Choroid plexus epithelial cell (primary cell): ENCODE measurements around the gene SNED1.

Experiments
- DNase-seq: peaks from one replicate; pipeline ENCODE4 v3.0.0-alpha.2; 2010; ENCODE audit warnings: low read depth
- H3K4me3 ChIP-seq: 2 replicates; pipeline ENCODE4 v1.5.1; 2011; ENCODE audit warnings: low read depth, mild to moderate bottlenecking, control low read depth, low read length, moderate library complexity
- CTCF ChIP-seq: conservative IDR thresholded peaks from 2 replicates; pipeline ENCODE4 v1.5.1; 2011; ENCODE audit warnings: low read depth, mild to moderate bottlenecking, control low read depth, inconsistent platforms, low read length, moderate library complexity

Gene SNED1

GRCh38 chr2:241009601-241010530, 11.4 kb downstream of the SNED1 start:
- peak overlapping the region; percentile 1 for H3K4me3 ChIP-seq
- peak; percentile 10 for TF ChIP-seq CTCF
- DNase-seq: peak; percentile 93

DNA sequence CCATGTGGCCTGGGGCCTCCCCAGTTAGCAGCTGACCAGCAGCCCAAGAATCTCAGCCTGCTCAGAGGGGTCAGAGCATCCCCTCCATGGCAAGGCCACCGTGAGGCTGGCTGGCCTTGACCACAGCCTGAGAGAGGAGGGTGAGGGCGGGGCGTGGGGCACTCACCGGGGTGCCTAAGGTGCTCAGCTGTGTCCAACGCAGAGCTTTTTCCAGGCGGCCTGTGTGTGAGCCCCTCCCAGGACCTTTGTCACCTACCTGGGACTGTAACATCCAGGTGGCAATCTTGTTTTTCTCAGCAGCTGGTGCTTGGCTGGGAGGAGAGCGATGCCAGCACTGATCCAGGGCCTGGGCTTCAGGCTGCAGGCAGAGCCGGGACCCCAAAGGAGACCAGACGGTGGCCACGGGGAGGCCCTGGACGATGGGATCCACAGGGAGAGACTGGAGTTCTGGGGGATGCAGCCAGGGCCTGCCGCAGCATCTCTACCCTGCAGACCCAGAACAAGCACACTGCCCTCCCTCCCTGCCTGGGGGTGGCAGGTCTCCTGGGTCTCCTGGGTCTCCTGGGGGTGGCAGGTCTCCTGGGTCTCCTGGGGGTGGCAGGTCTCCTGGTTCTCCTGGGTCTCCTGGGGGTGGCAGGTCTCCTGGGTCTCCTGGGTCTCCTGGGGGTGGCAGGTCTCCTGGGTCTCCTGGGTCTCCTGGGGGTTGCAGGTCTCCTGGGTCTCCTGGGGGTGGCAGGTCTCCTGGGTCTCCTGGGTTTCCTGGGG, 12.3 kb downstream of the SNED1 start:
- H3K4me3 ChIP-seq: no peak overlapping the region
- no peak for TF ChIP-seq CTCF

DNA sequence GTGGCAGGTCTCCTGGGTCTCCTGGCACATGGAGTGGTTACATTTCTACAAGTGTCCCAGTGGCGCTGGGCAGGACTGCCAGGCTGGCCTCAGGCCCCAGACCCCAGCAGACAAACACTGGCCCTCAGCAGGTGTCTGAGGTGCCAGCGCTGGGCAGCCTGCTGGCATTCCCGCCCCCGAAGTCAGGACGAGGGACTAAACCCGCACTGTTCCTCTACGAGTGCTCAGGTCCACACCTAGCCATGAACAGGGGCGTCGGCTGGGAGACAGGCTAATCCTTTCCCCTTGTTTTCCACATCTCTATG, 12.8 kb downstream of the SNED1 start:
- H3K4me3 ChIP-seq: no peak overlapping the region
- TF ChIP-seq CTCF: no peak
- DNase-seq: no peak

More for the DNA sequence above, 12.3 kb downstream of the SNED1 start:
- no peak for DNase-seq

DNA sequence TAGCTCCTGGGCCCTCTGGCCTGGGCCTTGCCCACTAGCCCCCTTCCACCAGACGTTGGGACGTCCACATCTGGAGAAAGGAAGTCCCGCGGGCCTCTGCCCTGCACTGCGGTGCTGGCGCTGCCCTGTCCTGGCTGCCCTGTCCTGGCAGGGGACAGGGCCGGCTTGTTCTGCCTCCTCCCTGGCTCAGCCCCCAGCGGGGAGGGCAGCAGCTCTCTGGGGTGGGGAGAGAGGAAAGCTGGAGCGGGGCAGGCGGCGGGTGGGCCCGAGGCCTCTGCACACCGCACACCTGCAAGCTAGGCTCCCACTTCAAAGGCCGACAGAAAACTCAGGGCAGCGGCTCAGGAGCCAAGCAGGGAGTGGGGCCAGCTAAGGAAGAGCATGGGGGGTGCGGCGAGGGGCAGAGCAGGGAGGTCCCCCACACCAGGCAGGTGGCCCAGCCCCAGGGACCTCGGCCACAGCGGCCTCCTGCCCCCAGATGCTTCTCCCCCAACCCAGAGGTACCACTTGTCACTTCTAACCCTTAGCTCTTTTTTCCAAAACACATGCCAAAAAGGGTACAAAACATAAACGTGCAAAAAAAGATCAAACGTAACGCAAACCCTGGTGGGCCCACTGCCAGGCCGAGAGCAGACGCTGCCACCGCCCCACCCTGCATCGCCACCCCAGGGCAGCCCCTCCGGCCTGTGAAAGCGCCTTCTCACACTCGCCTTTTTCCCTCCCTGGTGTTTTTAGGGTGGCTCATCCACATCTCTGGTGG, 13.5 kb downstream of the SNED1 start:
- no peak for DNase-seq
- no peak overlapping the region for H3K4me3 ChIP-seq
- TF ChIP-seq CTCF: no peak

- H3K4me3 ChIP-seq: no peak overlapping the region
- no peak for DNase-seq
- no peak for TF ChIP-seq CTCF
Observed at GRCh38 chr2:241014224-241014623, 15.8 kb downstream of the SNED1 start.

DNA sequence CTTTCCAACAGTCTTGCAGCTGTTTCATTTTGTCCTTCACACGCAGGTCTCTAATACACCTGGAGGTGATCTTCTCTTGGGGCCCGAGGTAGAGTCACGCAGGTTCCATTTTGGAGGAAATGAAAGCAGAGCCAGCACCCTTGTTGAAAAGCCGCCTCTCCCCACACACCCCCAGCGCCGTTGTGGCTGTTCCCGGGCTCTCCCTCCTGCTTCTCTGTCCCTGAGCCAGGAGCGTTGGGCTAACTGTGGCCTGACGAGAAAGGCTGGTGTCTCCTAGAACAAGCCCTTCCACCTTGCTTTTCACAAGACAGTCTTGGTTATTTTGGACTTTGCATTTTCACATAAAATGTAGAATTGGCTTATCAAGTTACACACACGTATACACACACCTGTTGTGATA, 16.3 kb downstream of the SNED1 start:
- TF ChIP-seq CTCF: no peak
- H3K4me3 ChIP-seq: no peak overlapping the region
- no peak for DNase-seq
